Liver (tissue), 3 donors: ENCODE results near the gene NFKB2.

Experiments used
- CTCF ChIP-seq: fragments of 150-350 bp; IDR thresholded peaks from 2 replicates; pipeline ENCODE4 v1.5.1; 2017; ENCODE audit warnings: improper control_type of control experiment, low read depth, low read length; ENCODE audit not compliant: missing input control
- REST ChIP-seq: IDR thresholded peaks from 2 replicates; pipeline ENCODE4 v1.6.1; 2016; ENCODE audit warnings: antibody characterized with exemption, mild to moderate bottlenecking
- SP1 ChIP-seq: IDR thresholded peaks from 2 replicates; pipeline ENCODE4 v1.6.1; 2018; ENCODE audit warnings: antibody characterized with exemption, mild to moderate bottlenecking
- YY1 ChIP-seq: IDR thresholded peaks from 2 replicates; pipeline ENCODE4 v1.6.1; 2016; ENCODE audit warnings: antibody characterized with exemption, mild to moderate bottlenecking
- donor health status: healthy.
- donor health status: healthy.

DNA sequence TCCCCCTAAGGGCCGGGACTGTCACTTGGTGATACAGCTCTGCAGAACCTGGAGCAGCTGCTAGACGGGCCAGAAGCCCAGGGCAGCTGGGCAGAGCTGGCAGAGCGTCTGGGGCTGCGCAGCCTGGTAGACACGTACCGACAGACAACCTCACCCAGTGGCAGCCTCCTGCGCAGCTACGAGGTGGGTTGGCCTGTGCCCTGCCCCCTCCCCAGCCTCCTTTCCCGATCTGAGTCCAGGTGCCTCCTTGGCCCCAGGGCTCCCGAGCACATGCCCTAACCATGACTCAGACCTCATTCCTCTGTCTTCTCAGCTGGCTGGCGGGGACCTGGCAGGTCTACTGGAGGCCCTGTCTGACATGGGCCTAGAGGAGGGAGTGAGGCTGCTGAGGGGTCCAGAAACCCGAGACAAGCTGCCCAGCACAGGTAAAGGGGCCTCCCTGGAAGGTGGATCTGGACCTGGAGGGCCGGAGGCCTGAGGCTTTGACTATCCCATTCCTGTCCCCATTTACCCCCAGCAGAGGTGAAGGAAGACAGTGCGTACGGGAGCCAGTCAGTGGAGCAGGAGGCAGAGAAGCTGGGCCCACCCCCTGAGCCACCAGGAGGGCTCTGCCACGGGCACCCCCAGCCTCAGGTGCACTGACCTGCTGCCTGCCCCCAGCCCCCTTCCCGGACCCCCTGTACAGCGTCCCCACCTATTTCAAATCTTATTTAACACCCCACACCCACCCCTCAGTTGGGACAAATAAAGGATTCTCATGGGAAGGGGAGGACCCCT is 6.4 kb downstream of the NFKB2 start:
- TF ChIP-seq SP1 (no peak), CTCF (no peak), YY1 (no peak), REST (no peak)
